AG10803 (cell line): Measurements from ENCODE around the gene NUBP2.

Experiments
- DNase-seq: peaks from one replicate; pipeline ENCODE4 v3.0.0; 2010; ENCODE audit warnings: low read depth
- H3K4me3 ChIP-seq: 2 replicates; pipeline ENCODE4 v1.5.1; 2011; ENCODE audit warnings: mild to moderate bottlenecking, low read length, control low read depth
- CTCF ChIP-seq: conservative IDR thresholded peaks from 2 replicates; pipeline ENCODE4 v1.5.1; 2011; ENCODE audit warnings: mild to moderate bottlenecking, low read length, control low read depth, inconsistent platforms

Gene NUBP2

GRCh38 chr16:1832838-1833454, 50.2 kb downstream of the NUBP2 start:
- TF ChIP-seq CTCF = no peak
- no peak overlapping the region for H3K4me3 ChIP-seq
- DNase-seq = no peak

GRCh38 chr16:1834096-1834495, 51.3 kb downstream of the NUBP2 start:
- no peak overlapping the region for H3K4me3 ChIP-seq
- TF ChIP-seq CTCF = no peak
- no peak for DNase-seq
